Transverse colon (tissue), 4 donors: ENCODE measurements around the gene TALDO1. TPM values are rescaled to one million over a fixed set of nuclear protein-coding genes. Genes with fewer than 3 reads are reported as not detected.

ENCODE experiments used
- small RNA-seq, 4 donors: library from RNA; depleted of rRNA; stranded (forward); fragments of <200 nt; gene quantifications; one replicate each; pipeline ENCODE3, GENCODE V24; 2016
- total RNA-seq, 4 donors: library from RNA; depleted of rRNA; stranded (reverse); fragments of >200 nt; gene quantifications; one replicate each; pipeline ENCODE4 v1.1.0, GENCODE V29; 2016

The TALDO1 gene
- total RNA-seq, 4 donors from 2014 or later = 124 to 164 (median 141) TPM

Small RNA genes lying within 50 kb of the gene (small RNA-seq; reads per million reads assigned to genes)
- 0 reads per million in 4 donors for gene SNORA52

Other genes with a start within 250 kb of the TALDO1 start
- 100 to 1,000 TPM; 151 to 309 (median 198) TPM for gene RNH1, start 240.2 kb upstream of the TALDO1 start, total RNA-seq
- gene HRAS, start 211.9 kb upstream of the TALDO1 start, total RNA-seq = 10 to 100 TPM; 31.0 to 57.1 (median 33.9) TPM
- gene LRRC56, start 209.9 kb upstream of the TALDO1 start, total RNA-seq = 1 to 10 TPM; 2.3 to 8.4 (median 3.1) TPM
- 10 to 100 TPM; 14.8 to 89.0 (median 16.6) TPM for gene LMNTD2, start 186.7 kb upstream of the TALDO1 start, total RNA-seq
- gene RASSF7, start 186.5 kb upstream of the TALDO1 start, total RNA-seq = 100 to 1,000 TPM; 131 to 247 (median 213) TPM
- gene PHRF1, start 171.0 kb upstream of the TALDO1 start, total RNA-seq = 10 to 100 TPM; 28.4 to 60.6 (median 43.2) TPM
- 100 to 1,000 TPM in 1 of 4 donors, 10 to 100 TPM in 3; 40.4 to 122 (median 49.9) TPM for gene IRF7, start 131.5 kb upstream of the TALDO1 start, total RNA-seq
- 1,000 to 10,000 TPM in 1 of 4 donors, 100 to 1,000 TPM in 3; 256 to 1,063 (median 597) TPM for gene CDHR5, start 122.5 kb upstream of the TALDO1 start, total RNA-seq
- not detected for gene SCT, start 120.3 kb upstream of the TALDO1 start, total RNA-seq
- not detected for gene DRD4, start 110.2 kb upstream of the TALDO1 start, total RNA-seq
- 10 to 100 TPM; 24.4 to 84.5 (median 34.0) TPM for gene DEAF1, start 52.2 kb upstream of the TALDO1 start, total RNA-seq
- gene TMEM80, start 51.6 kb upstream of the TALDO1 start, total RNA-seq = 100 to 1,000 TPM in 1 of 4 donors, 10 to 100 TPM in 3; 19.3 to 121 (median 41.8) TPM
- gene EPS8L2, start 41.2 kb upstream of the TALDO1 start, total RNA-seq = 1,000 to 10,000 TPM in 1 of 4 donors, 100 to 1,000 TPM in 3; 257 to 1,130 (median 322) TPM
- 100 to 1,000 TPM in 1 of 4 donors, 10 to 100 TPM in 3; 28.0 to 239 (median 38.4) TPM for gene GATD1, start 30.0 kb downstream of the TALDO1 start, total RNA-seq
- gene CEND1, start 42.6 kb downstream of the TALDO1 start, total RNA-seq = 1 to 10 TPM in 1 of 4 donors, under 1 TPM in 1, not detected in 2; 0.79 to 1.2 TPM
- 10 to 100 TPM in 2 of 4 donors, 1 to 10 TPM in 2; 6.0 to 28.3 (median 9.7) TPM for gene SLC25A22, start 50.8 kb downstream of the TALDO1 start, total RNA-seq
- 100 to 1,000 TPM in 2 of 4 donors, 10 to 100 TPM in 2; 26.0 to 185 (median 70.5) TPM for gene PIDD1, start 57.8 kb downstream of the TALDO1 start, total RNA-seq
- 100 to 1,000 TPM; 273 to 670 (median 466) TPM for gene RPLP2, start 62.5 kb downstream of the TALDO1 start, total RNA-seq
- 100 to 1,000 TPM in 3 of 4 donors, 10 to 100 TPM in 1; 61.7 to 821 (median 134) TPM for gene PNPLA2, start 71.5 kb downstream of the TALDO1 start, total RNA-seq
- 100 to 1,000 TPM in 3 of 4 donors, 10 to 100 TPM in 1; 82.7 to 373 (median 210) TPM for gene CRACR2B, start 80.5 kb downstream of the TALDO1 start, total RNA-seq
- 100 to 1,000 TPM; 252 to 650 (median 429) TPM for gene CD151, start 85.5 kb downstream of the TALDO1 start, total RNA-seq
- gene POLR2L, start 95.1 kb downstream of the TALDO1 start, total RNA-seq = 10 to 100 TPM in 3 of 4 donors, 1 to 10 TPM in 1; 9.7 to 66.6 (median 32.7) TPM
- gene TSPAN4, start 95.4 kb downstream of the TALDO1 start, total RNA-seq = 10 to 100 TPM; 25.1 to 75.0 (median 32.4) TPM
- gene CHID1, start 163.3 kb downstream of the TALDO1 start, total RNA-seq = 10 to 100 TPM; 15.3 to 58.2 (median 41.4) TPM
- gene AP2A2, start 178.4 kb downstream of the TALDO1 start, total RNA-seq = 100 to 1,000 TPM in 2 of 4 donors, 10 to 100 TPM in 2; 70.5 to 130 (median 102) TPM